AG04450 (cell line): ENCODE measurements around the gene PTH1R. TPM values are rescaled to one million over a fixed set of nuclear protein-coding genes. Genes with fewer than 3 reads are reported as not detected.

ENCODE experiments used
- CTCF ChIA-PET: fragments of 300-600, 350-600 bp; formaldehyde crosslinking; extraction: SDS; loops from one replicate; lab custom pipeline; 2022; ENCODE audit warnings: antibody characterized with exemption, inconsistent platforms; lab: Charles Lee
- POLR2A ChIA-PET: fragments of 350-600 bp; formaldehyde crosslinking; extraction: SDS; loops from one replicate; lab custom pipeline; 2021; ENCODE audit warnings: antibody characterized with exemption, inconsistent platforms; lab: Yijun Ruan, JAX
- DNase-seq: peaks from one replicate; pipeline ENCODE4 v3.0.0-alpha.2; 2011; ENCODE audit warnings: low read depth, low spot score
- H3K27ac ChIP-seq: one replicate; pipeline ENCODE4 v1.5.1; 2012; ENCODE audit warnings: low read depth, low read length, control low read depth
- H3K27me3 ChIP-seq: one replicate; pipeline ENCODE4 v1.6.0; 2012; ENCODE audit warnings: low read length; ENCODE audit not compliant: control insufficient read depth, insufficient read depth
- H3K4me3 ChIP-seq: 2 replicates; pipeline ENCODE4 v1.5.1; 2011; ENCODE audit warnings: mild to moderate bottlenecking, low read depth, low read length, control low read depth
- H3K9me3 ChIP-seq: 2 replicates; pipeline ENCODE4 v1.5.1; 2012; ENCODE audit warnings: low read length; ENCODE audit not compliant: control insufficient read depth, insufficient read depth
- polyA plus RNA-seq: library from polyadenylated mRNA; depleted of rRNA; stranded (reverse); fragments of >200 nt; gene quantifications from 2 replicates; pipeline ENCODE4 v1.2.3, GENCODE V29; 2011
- TF ChIP-seq, protein P1 (sequence below): IDR thresholded peaks from 2 replicates; pipeline ENCODE4 v1.5.1; 2011; ENCODE audit warnings: low read depth, low read length, control low read depth, inconsistent platforms

The PTH1R gene
- polyA plus RNA-seq, 1 experiment, result 0.05 TPM

DNA sequence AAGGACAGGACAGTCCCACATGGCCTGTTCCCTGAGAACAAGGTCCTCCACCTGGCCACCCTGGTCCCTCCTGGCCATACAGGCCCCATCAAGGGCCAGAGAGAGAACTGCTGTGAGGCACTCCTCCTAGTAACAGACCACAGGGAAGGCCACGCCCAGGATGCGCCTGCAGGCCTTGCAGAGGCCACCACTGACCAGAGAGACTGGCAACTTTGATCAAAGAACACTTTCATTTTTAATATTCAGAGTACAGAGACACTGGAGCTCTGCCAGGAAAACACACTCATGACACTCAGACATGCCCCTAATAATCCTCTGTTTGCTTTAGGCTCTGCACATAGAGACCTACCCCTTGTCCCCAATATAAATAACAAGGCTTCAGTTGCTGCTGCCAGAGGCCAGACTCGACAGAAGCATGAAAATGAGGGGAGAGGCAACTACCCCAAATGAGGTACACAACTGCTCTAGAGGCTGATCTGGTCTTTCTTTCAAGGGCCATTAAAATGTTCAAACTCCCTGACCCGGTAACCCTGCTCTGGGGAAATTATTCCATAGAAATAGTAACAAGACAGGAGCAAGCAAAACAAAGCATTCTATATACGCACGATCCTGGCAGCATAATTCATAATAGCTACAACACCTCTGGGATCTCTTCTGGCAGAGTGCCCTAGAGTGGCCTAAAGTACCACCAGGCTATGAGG, 54.3 kb downstream of the PTH1R start:
- no peaks in the 10 kb centered on the region for H3K27me3 ChIP-seq
- ChIA-PET CTCF (interaction anchor here (5.7 kb wide), 1 partner anchor 9 kb away, joined by 52 read pairs; no protein-coding TSS in a partner anchor), POLR2A (no interaction called here)
- DNase-seq, result no peak
- H3K9me3 ChIP-seq, result 0 out of 2 replicates have a peak, but pooled peaks cover 2% of the 10 kb centered on the region
- TF ChIP-seq, protein P1, sequence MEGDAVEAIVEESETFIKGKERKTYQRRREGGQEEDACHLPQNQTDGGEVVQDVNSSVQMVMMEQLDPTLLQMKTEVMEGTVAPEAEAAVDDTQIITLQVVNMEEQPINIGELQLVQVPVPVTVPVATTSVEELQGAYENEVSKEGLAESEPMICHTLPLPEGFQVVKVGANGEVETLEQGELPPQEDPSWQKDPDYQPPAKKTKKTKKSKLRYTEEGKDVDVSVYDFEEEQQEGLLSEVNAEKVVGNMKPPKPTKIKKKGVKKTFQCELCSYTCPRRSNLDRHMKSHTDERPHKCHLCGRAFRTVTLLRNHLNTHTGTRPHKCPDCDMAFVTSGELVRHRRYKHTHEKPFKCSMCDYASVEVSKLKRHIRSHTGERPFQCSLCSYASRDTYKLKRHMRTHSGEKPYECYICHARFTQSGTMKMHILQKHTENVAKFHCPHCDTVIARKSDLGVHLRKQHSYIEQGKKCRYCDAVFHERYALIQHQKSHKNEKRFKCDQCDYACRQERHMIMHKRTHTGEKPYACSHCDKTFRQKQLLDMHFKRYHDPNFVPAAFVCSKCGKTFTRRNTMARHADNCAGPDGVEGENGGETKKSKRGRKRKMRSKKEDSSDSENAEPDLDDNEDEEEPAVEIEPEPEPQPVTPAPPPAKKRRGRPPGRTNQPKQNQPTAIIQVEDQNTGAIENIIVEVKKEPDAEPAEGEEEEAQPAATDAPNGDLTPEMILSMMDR, result no peak
- peak overlapping the region; percentile 31 for H3K27ac ChIP-seq
- no peak overlapping the region for H3K4me3 ChIP-seq

DNA sequence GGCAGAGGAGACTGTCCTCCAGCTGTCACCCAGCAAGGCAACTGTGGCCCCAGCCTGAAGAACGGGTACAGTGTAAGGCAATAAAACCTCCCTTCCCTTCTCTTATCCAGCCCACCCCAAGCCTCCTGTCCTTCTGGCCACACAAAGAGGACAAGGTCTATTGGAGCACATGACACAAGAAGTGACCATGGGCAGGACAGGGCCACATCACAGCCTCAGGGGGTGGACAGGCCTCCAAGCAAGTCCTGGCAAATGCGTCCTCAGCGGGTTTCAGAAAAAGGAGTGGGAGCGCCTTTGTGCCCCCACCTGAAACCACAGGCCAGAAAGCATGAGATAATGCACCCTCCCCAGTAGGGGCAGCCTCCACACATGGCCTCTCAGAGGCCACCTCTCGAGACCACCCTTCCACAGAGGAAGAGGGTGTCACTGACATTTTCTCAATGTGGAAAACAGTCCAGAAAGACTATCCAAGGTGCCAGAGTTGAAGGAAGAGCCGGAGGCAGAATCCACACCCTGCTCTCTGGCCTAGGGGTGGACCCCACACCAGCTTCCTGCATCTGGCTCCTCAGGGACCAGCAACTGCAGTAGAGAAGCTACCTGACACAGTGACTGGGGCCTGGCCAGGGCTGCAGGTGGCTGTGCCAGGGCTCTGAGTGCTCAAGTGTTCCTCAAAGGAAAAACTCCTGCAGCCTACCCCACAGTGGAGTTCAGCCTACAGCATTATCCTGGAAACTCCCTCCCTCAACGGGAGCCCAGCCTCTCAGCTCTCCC, 55.1 kb downstream of the PTH1R start:
- Histone ChIP-seq H3K9me3 (0 out of 2 replicates have a peak, but pooled peaks cover 2% of the 10 kb centered on the region), H3K27me3 (no peaks in the 10 kb centered on the region), H3K27ac (no peak overlapping the region), H3K4me3 (no peak overlapping the region)
- DNase-seq, result no peak
- TF ChIP-seq, protein P1, result no peak
- POLR2A ChIA-PET, result no interaction called here
- CTCF ChIA-PET, result interaction anchor here (1.4 to 5.7 kb wide), 3 partner anchors 10 to 391 kb away, joined by 5 to 52 read pairs (median 6); no protein-coding TSS in a partner anchor

DNA sequence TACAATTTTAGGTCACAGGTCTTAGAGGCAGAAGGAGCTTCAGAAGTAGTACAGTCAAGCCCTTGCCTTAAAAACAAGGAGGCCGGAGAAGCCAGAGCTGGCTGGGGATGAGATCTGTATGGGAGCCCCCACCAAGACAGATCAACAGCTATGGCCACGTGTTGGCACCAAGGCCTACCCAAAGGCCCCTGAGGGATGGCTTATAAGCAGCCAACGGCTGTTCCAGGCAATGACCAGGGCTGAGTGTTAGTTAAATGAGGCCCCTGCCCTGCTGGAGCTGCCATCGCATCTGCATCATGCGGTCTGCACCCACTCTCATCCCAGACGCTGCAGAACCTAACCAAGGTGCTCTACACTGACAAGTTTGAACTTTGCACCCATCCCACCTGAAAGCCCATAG, 55.7 kb downstream of the PTH1R start:
- TF ChIP-seq, protein P1, result no peak
- H3K27ac ChIP-seq, result no peak overlapping the region
- CTCF ChIA-PET, result interaction anchor here (1.4 to 5.7 kb wide), 3 partner anchors 10 to 391 kb away, joined by 5 to 52 read pairs (median 6); no protein-coding TSS in a partner anchor

DNA sequence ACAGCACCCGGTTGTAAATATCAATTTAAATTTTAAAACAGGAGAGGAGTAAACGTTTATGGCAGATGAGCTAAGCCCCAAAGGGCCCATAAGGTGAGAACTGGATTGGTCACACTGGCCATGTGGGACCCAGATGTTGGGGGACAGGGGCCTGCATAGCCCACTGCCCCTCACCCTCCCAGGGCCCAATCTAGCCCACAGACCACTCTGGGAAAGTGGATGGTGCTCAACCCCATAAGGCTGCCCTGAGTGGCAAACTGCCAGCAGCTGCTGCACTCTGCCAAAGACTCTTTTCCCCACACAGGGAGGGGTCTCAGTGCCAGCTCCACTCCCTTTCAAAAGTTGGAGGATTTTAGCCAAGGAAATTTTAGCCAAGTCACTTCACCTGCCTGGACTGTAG, 56.6 kb downstream of the PTH1R start:
- no peak for DNase-seq
- POLR2A ChIA-PET, result no interaction called here
- Histone ChIP-seq H3K4me3 (no peak overlapping the region), H3K9me3 (no peaks in the 10 kb centered on the region), H3K27ac (no peak overlapping the region), H3K27me3 (no peaks in the 10 kb centered on the region)
- TF ChIP-seq, protein P1, result no peak
- CTCF ChIA-PET, result interaction anchor here (0.6 to 5.7 kb wide), 4 partner anchors 11 to 413 kb away, joined by 3 to 52 read pairs (median 4); no protein-coding TSS in a partner anchor

More for the DNA sequence above, 55.7 kb downstream of the PTH1R start:
- no peak overlapping the region for H3K4me3 ChIP-seq
- DNase-seq, result no peak
- H3K27me3 ChIP-seq, result no peaks in the 10 kb centered on the region
- POLR2A ChIA-PET, result no interaction called here
- H3K9me3 ChIP-seq, result 0 out of 2 replicates have a peak, but pooled peaks cover 2% of the 10 kb centered on the region
